K562 (cell line): ENCODE results near the gene JAM2. TPM values are rescaled to one million over a fixed set of nuclear protein-coding genes. Genes with fewer than 3 reads are reported as not detected.

ENCODE experiments used
- EWSR1 ChIP-seq: fragments of 450-650 bp; IDR thresholded peaks from 2 replicates; pipeline ENCODE4 v1.6.1; 2018; ENCODE audit warnings: borderline replicate concordance, mild to moderate bottlenecking, low read depth, moderate library complexity; ENCODE audit not compliant: partially characterized antibody
- GATAD2B ChIP-seq: fragments of 450-650 bp; IDR thresholded peaks from 2 replicates; pipeline ENCODE4 v1.6.1; 2017; ENCODE audit warnings: mild to moderate bottlenecking, borderline replicate concordance
- HDAC3 ChIP-seq: fragments of 450-650 bp; IDR thresholded peaks from 2 replicates; pipeline ENCODE4 v1.6.1; 2018; ENCODE audit warnings: borderline replicate concordance, mild to moderate bottlenecking, moderate library complexity; ENCODE audit not compliant: partially characterized antibody
- HNRNPLL ChIP-seq: fragments of 200-400 bp; formaldehyde crosslinking; IDR thresholded peaks from 2 replicates; pipeline ENCODE4 v1.6.1; 2017; ENCODE audit warnings: low read length, low read depth, mild to moderate bottlenecking; ENCODE audit not compliant: poor library complexity, severe bottlenecking
- HSF4 ChIP-seq: fragments of 250-450 bp; sonication (Bioruptor Pico); IDR thresholded peaks from 2 replicates; pipeline ENCODE4 v2.1.2; 2022; ENCODE audit warnings: mild to moderate bottlenecking, moderate library complexity, borderline replicate concordance
- MEF2A ChIP-seq: IDR thresholded peaks from 2 replicates; pipeline ENCODE4 v1.6.1; 2011; ENCODE audit warnings: low read depth, mild to moderate bottlenecking, low read length, moderate library complexity; ENCODE audit not compliant: control insufficient read depth
- NELFE ChIP-seq: IDR thresholded peaks from 2 replicates; pipeline ENCODE4 v1.6.1; 2011; ENCODE audit warnings: mild to moderate bottlenecking; ENCODE audit not compliant: insufficient read depth, insufficient read length
- NFRKB ChIP-seq: fragments of 450-650 bp; IDR thresholded peaks from 2 replicates; pipeline ENCODE4 v1.6.1; 2016; ENCODE audit warnings: low read depth
- NUFIP1 ChIP-seq: fragments of 450-650 bp; IDR thresholded peaks from 2 replicates; pipeline ENCODE4 v1.6.1; 2018; ENCODE audit not compliant: partially characterized antibody
- OTX1 ChIP-seq: fragments of 450-650 bp; formaldehyde crosslinking; IDR thresholded peaks from 2 replicates; pipeline ENCODE4 v1.4.0; 2022; ENCODE audit warnings: mild to moderate bottlenecking
- PTBP1 ChIP-seq: fragments of 200-400 bp; formaldehyde crosslinking; IDR thresholded peaks from 2 replicates; pipeline ENCODE4 v1.6.1; 2017; ENCODE audit warnings: low read depth, low read length
- SAFB ChIP-seq: fragments of 200-400 bp; formaldehyde crosslinking; IDR thresholded peaks from 2 replicates; pipeline ENCODE4 v1.6.1; 2017; ENCODE audit warnings: low read depth, low read length, borderline replicate concordance
- SLC30A9 ChIP-seq: fragments of 250-450 bp; sonication (Bioruptor Pico); IDR thresholded peaks from 2 replicates; pipeline ENCODE4 v1.8.0; 2022; ENCODE audit warnings: mild to moderate bottlenecking, moderate library complexity
- SMAD2 ChIP-seq: fragments of 150-350 bp; IDR thresholded peaks from 2 replicates; pipeline ENCODE4 v1.6.1; 2014; ENCODE audit warnings: low read depth, mild to moderate bottlenecking, low read length
- SMARCE1 ChIP-seq: fragments of 450-650 bp; IDR thresholded peaks from 2 replicates; pipeline ENCODE4 v1.7.1; 2016; ENCODE audit warnings: mild to moderate bottlenecking
- ZBTB1 ChIP-seq: sonication (generic); formaldehyde crosslinking; IDR thresholded peaks from 2 replicates; pipeline ENCODE4 v1.8.1; 2023; ENCODE audit warnings: missing genetic modification reagents, low read depth, mild to moderate bottlenecking, borderline replicate concordance
- ZNF174 ChIP-seq: fragments of 250-450 bp; sonication (Bioruptor Pico); IDR thresholded peaks from 2 replicates; pipeline ENCODE4 v1.4.0; 2020; ENCODE audit warnings: mild to moderate bottlenecking
- ZNF217 ChIP-seq: sonication (generic); formaldehyde crosslinking; IDR thresholded peaks from 2 replicates; pipeline ENCODE4 v1.8.0; 2022; ENCODE audit warnings: mild to moderate bottlenecking, missing genetic modification reagents
- ZNF436 ChIP-seq: fragments of 250-450, 450-650 bp; sonication (Bioruptor Pico); formaldehyde crosslinking; IDR thresholded peaks from 2 replicates; pipeline ENCODE4 v1.7.0; 2020; ENCODE audit warnings: mild to moderate bottlenecking
- ZNF79 ChIP-seq: fragments of 250-450 bp; sonication (Bioruptor Pico); IDR thresholded peaks from 2 replicates; pipeline ENCODE4 v1.4.0; 2020; ENCODE audit warnings: low read depth, mild to moderate bottlenecking, moderate library complexity
- polyA plus RNA-seq, 8 experiments: library from polyadenylated mRNA; depleted of rRNA in 4 of 8; stranded (reverse) in 5 of 8; unstranded in 3 of 8; fragments of >200 nt; fragmentation: Nextera tagmentation in 2 of 8; fragmentation: Illumina TruSeq in 1 of 8; extraction: Ambion mirVana in 2 of 8; extraction: Trizol in 1 of 8; gene quantifications; 2 replicates each; pipeline versions ENCODE4 v1.2.1 to v1.2.3, GENCODE V29; 2011 to 2014; ENCODE audit warnings: inconsistent platforms in 1 of 8, missing spikeins in 1 of 8
- total RNA-seq, 7 experiments: library from RNA; depleted of rRNA in 6 of 7; stranded (reverse); fragments of >200 nt in 6 of 7; fragmentation: Illumina TruSeq in 2 of 7; extraction: Trizol in 2 of 7; gene quantifications; 2 replicates each; pipeline versions ENCODE4 v1.2.1 to v1.2.3, GENCODE V29; 2011 to 2021; ENCODE audit warnings: low replicate concordance in 1 of 7
- TF ChIP-seq, protein P1 (sequence below): fragments of 450-650 bp; IDR thresholded peaks from 2 replicates; pipeline ENCODE4 v1.6.1; 2016; ENCODE audit warnings: antibody characterized with exemption
- TF ChIP-seq, protein P2 (sequence below), 2 experiments: fragments of 200-800 bp in 1 of 2; sonication (Bioruptor generic) in 1 of 2; sonication (generic) in 1 of 2; formaldehyde crosslinking in 1 of 2; IDR thresholded peaks in 1 of 2; conservative IDR thresholded peaks in 1 of 2; 2 replicates each; pipeline versions ENCODE4 v1.5.0 to v1.6.1; 2016 to 2020; ENCODE audit warnings: missing compliant biosample characterization in 1 of 2, missing genetic modification characterization in 1 of 2, missing genetic modification reagents in 1 of 2
- TF ChIP-seq, protein P3 (sequence below): sonication (generic); formaldehyde crosslinking; IDR thresholded peaks from 2 replicates; pipeline ENCODE4 v1.8.0; 2022; ENCODE audit warnings: missing genetic modification reagents, mild to moderate bottlenecking, borderline replicate concordance

JAM2 gene
- total and polyA plus RNA-seq, 9 of the 15 experiments (the other 6 are each of a cell fraction or from before 2014, with no cell fraction given) = 0.03 to 0.08 (median 0.07) TPM; not detected in 6

DNA sequence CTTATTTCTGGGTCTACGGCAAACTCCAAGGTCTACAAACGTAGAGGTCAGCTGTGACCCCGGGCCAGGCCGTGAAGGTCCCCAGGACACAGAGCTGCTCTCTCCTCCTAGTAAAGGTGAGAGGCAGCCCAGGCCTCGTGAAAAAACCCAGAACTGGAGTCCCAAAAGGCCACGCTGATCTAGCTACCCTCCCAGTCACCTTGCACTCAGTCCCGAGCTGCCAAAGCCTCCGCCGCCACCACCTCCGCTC lies 95.5 kb downstream of the JAM2 start (continued):
- TF ChIP-seq, protein P1, sequence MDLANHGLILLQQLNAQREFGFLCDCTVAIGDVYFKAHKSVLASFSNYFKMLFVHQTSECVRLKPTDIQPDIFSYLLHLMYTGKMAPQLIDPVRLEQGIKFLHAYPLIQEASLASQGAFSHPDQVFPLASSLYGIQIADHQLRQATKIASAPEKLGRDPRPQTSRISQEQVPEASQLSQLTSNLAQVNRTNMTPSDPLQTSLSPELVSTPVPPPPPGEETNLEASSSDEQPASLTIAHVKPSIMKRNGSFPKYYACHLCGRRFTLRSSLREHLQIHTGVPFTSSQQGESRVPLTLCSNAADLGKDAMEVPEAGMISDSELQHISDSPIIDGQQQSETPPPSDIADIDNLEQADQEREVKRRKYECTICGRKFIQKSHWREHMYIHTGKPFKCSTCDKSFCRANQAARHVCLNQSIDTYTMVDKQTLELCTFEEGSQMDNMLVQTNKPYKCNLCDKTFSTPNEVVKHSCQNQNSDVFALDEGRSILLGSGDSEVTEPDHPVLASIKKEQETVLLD = no peak
- TF ChIP-seq ZNF217 (CRISPR knock-in tag) (no peak), MEF2A (0 out of 2 replicates have a peak, but pooled peaks have one; percentile 39), NELFE (no peak), SMARCE1 (no peak), HNRNPLL (no peak), ZNF79 (CRISPR knock-in tag) (no peak), OTX1 (CRISPR knock-in tag) (no peak), ZNF436 (0 out of 2 replicates have a peak, but pooled peaks have one; percentile 7), PTBP1 (no peak), NUFIP1 (no peak), SMAD2 (no peak), ZBTB1 (0 out of 2 replicates have a peak, but pooled peaks have one; percentile 18), GATAD2B (no peak), SLC30A9 (CRISPR knock-in tag) (no peak), SAFB (no peak), HDAC3 (no peak), HSF4 (CRISPR knock-in tag) (no peak), ZNF174 (CRISPR knock-in tag) (no peak), EWSR1 (no peak), NFRKB (no peak)
- TF ChIP-seq, protein P2, sequence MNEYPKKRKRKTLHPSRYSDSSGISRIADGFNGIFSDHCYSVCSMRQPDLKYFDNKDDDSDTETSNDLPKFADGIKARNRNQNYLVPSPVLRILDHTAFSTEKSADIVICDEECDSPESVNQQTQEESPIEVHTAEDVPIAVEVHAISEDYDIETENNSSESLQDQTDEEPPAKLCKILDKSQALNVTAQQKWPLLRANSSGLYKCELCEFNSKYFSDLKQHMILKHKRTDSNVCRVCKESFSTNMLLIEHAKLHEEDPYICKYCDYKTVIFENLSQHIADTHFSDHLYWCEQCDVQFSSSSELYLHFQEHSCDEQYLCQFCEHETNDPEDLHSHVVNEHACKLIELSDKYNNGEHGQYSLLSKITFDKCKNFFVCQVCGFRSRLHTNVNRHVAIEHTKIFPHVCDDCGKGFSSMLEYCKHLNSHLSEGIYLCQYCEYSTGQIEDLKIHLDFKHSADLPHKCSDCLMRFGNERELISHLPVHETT (CRISPR knock-in tag; conservative IDR thresholded peaks at IDR 0.05 in 1 of 2, IDR thresholded peaks at IDR 0.05 in 1 of 2) = no peak
- TF ChIP-seq, protein P3, sequence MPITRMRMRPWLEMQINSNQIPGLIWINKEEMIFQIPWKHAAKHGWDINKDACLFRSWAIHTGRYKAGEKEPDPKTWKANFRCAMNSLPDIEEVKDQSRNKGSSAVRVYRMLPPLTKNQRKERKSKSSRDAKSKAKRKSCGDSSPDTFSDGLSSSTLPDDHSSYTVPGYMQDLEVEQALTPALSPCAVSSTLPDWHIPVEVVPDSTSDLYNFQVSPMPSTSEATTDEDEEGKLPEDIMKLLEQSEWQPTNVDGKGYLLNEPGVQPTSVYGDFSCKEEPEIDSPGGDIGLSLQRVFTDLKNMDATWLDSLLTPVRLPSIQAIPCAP (CRISPR knock-in tag) = no peak
